ENCODE results near the gene TRAF2. TPM values are rescaled to one million over a fixed set of nuclear protein-coding genes. Genes with fewer than 3 reads are reported as not detected.
"Not testable (repeated sequence)": the region's sequence is repeated elsewhere in the genome, so short reads cannot be mapped to it uniquely, and the experiment has no call there.

TRAF2 gene
- total RNA-seq, 2 donors from 2014 or later = 45.9 to 55.1 TPM

- no peak overlapping the region for H3K9ac ChIP-seq (ENCODE audit: extremely low read depth, low read length, poor library complexity, severe bottlenecking)
- no peak for TF ChIP-seq CTCF (conservative IDR thresholded peaks at IDR 0.05)
- Mint-ChIP-seq H3K27ac (peak overlapping the region; percentile 82), H3K27me3 (ENCODE audit: insufficient read depth) (peaks cover 18% of the 10 kb centered on the region), H3K4me1 (peaks cover 10% of the 10 kb centered on the region), H3K36me3 (ENCODE audit: low read depth) (peaks cover 6% of the 10 kb centered on the region), H3K9me3 (peaks cover 5% of the 10 kb centered on the region), H3K4me3 (no peak overlapping the region)
- peaks cover 10% of the 10 kb centered on the region for H3K4me1 ChIP-seq (ENCODE audit: control insufficient read depth, insufficient read depth, low read length)
- H3K36me3 ChIP-seq (ENCODE audit: control insufficient read depth, insufficient read depth, low read length) = no peaks in the 10 kb centered on the region
- peak; percentile 73 for DNase-seq
- H3K27ac ChIP-seq (ENCODE audit: low read depth, low read length) = peak overlapping the region; percentile 24
- WGBS, 2 experiments (ENCODE audit: insufficient coverage in 1 of 2, insufficient read length in 1 of 2) = 78 to 79% methylated on average over 11 to 28 of the region's 28 CpGs
- H3K4me3 ChIP-seq (ENCODE audit: low read length) = no peak overlapping the region
- no peaks in the 10 kb centered on the region for H3K27me3 ChIP-seq (ENCODE audit: control insufficient read depth, insufficient read depth, low read length, poor library complexity, severe bottlenecking)
- H3K9me3 ChIP-seq (ENCODE audit: control insufficient read depth, low read length) = no peaks in the 10 kb centered on the region
Measured at GRCh38 chr9:136840877-136841645, 45.3 kb upstream of the TRAF2 start.

- H3K27me3 Mint-ChIP-seq (ENCODE audit: insufficient read depth) = peaks cover 23% of the 10 kb centered on the region
- not testable (repeated sequence) for H3K4me3 Mint-ChIP-seq; H3K9ac ChIP-seq (ENCODE audit: extremely low read depth, low read length, poor library complexity, severe bottlenecking); H3K4me3 ChIP-seq (ENCODE audit: low read length); H3K4me1 ChIP-seq (ENCODE audit: control insufficient read depth, insufficient read depth, low read length); DNase-seq; H3K27me3 ChIP-seq (ENCODE audit: control insufficient read depth, insufficient read depth, low read length, poor library complexity, severe bottlenecking); H3K36me3 ChIP-seq (ENCODE audit: control insufficient read depth, insufficient read depth, low read length); H3K27ac Mint-ChIP-seq; H3K36me3 Mint-ChIP-seq (ENCODE audit: low read depth); H3K9me3 ChIP-seq (ENCODE audit: control insufficient read depth, low read length)
- WGBS, 2 experiments (ENCODE audit: insufficient coverage in 1 of 2, insufficient read length in 1 of 2) = 67 to 68% methylated on average over 8 to 16 of the region's 16 CpGs
- peaks cover 10% of the 10 kb centered on the region for H3K9me3 Mint-ChIP-seq
- peak overlapping the region; percentile 24 for H3K27ac ChIP-seq (ENCODE audit: low read depth, low read length)
- H3K4me1 Mint-ChIP-seq = peaks cover 10% of the 10 kb centered on the region
Measured at GRCh38 chr9:136841646-136842379, 44.5 kb upstream of the TRAF2 start.

- not testable (repeated sequence) for H3K27me3 ChIP-seq (ENCODE audit: control insufficient read depth, insufficient read depth, low read length, poor library complexity, severe bottlenecking); H3K36me3 ChIP-seq (ENCODE audit: control insufficient read depth, insufficient read depth, low read length); H3K4me3 Mint-ChIP-seq; H3K4me3 ChIP-seq (ENCODE audit: low read length); H3K9ac ChIP-seq (ENCODE audit: extremely low read depth, low read length, poor library complexity, severe bottlenecking); H3K36me3 Mint-ChIP-seq (ENCODE audit: low read depth); H3K9me3 ChIP-seq (ENCODE audit: control insufficient read depth, low read length); H3K4me1 ChIP-seq (ENCODE audit: control insufficient read depth, insufficient read depth, low read length)
- peak within 1 kb of the TSS; percentile 24 for H3K27ac ChIP-seq (ENCODE audit: low read depth, low read length)
- H3K27me3 Mint-ChIP-seq (ENCODE audit: insufficient read depth) = peaks cover 27% of the 10 kb centered on the region
- H3K27ac Mint-ChIP-seq = peak within 1 kb of the TSS; percentile 82
- peak; percentile 91 for TF ChIP-seq CTCF (conservative IDR thresholded peaks at IDR 0.05)
- peaks cover 10% of the 10 kb centered on the region for H3K4me1 Mint-ChIP-seq
- peaks cover 12% of the 10 kb centered on the region for H3K9me3 Mint-ChIP-seq
- WGBS, 2 experiments (ENCODE audit: insufficient coverage in 1 of 2, insufficient read length in 1 of 2) = 0 to 17% methylated on average over 4 to 23 of the region's 27 CpGs
- peak; percentile 95 for DNase-seq
Measured at GRCh38 chr9:136842380-136842948, 43.9 kb upstream of the TRAF2 start, which contains the start of gene AJM1. Gene AJM1, plus strand, starts transcription at chr9:136842478. Its CDS starts 1,937 bp downstream, at chr9:136844415.

GRCh38 chr9:136843159-136843800 lies 43.0 kb upstream of the TRAF2 start:
- not testable (repeated sequence) for H3K36me3 ChIP-seq (ENCODE audit: control insufficient read depth, insufficient read depth, low read length); H3K27ac ChIP-seq (ENCODE audit: low read depth, low read length); DNase-seq; H3K9ac ChIP-seq (ENCODE audit: extremely low read depth, low read length, poor library complexity, severe bottlenecking); H3K9me3 ChIP-seq (ENCODE audit: control insufficient read depth, low read length); H3K27me3 ChIP-seq (ENCODE audit: control insufficient read depth, insufficient read depth, low read length, poor library complexity, severe bottlenecking); H3K36me3 Mint-ChIP-seq (ENCODE audit: low read depth); H3K4me1 ChIP-seq (ENCODE audit: control insufficient read depth, insufficient read depth, low read length); H3K4me3 ChIP-seq (ENCODE audit: low read length); H3K4me3 Mint-ChIP-seq; H3K27ac Mint-ChIP-seq
- H3K9me3 Mint-ChIP-seq = peaks cover 12% of the 10 kb centered on the region
- H3K27me3 Mint-ChIP-seq (ENCODE audit: insufficient read depth) = peaks cover 33% of the 10 kb centered on the region
- peaks cover 10% of the 10 kb centered on the region for H3K4me1 Mint-ChIP-seq
- WGBS, 2 experiments (ENCODE audit: insufficient coverage in 1 of 2, insufficient read length in 1 of 2) = 75 to 77% methylated on average over 5 to 20 of the region's 21 CpGs

Data from endodermal cell (in vitro differentiated cells).